K562 (cell line): ENCODE results near the gene TXNDC8. TPM values are rescaled to one million over a fixed set of nuclear protein-coding genes. Genes with fewer than 3 reads are reported as not detected.

Source experiments
- ATAC-seq: fragments of 200-7000 bp; cut with Tn5 transposase; 3 replicates; pipeline ENCODE4 v1.9.1; 2020; ENCODE audit warnings: moderate library complexity
- BruUV-seq: library from RNA; stranded (reverse); fragments of 400-500 nt; replicated peaks from 2 replicates; lab custom pipeline; 2021; lab: Mats Ljungman, UMichigan
- CTCF ChIA-PET: fragments of 300-600 bp; formaldehyde crosslinking; extraction: SDS; loops from one replicate; lab custom pipeline; 2021; ENCODE audit warnings: low intra/inter-chr PET ratio; lab: Yijun Ruan, JAX
- POLR2A ChIA-PET: fragments of 300-600, 350-650 bp; sonication (Branson Sonifier 250); formaldehyde crosslinking; extraction: SDS; loops from one replicate; lab custom pipeline; 2021; ENCODE audit warnings: antibody characterized with exemption, inconsistent platforms; lab: Yijun Ruan, JAX
- DNase-seq, 4 experiments: peaks; one replicate each; pipeline versions ENCODE4 v3.0.0 to v3.0.0-alpha.2; 2011 to 2018; ENCODE audit warnings: low spot score in 3 of 4, mixed read lengths in 3 of 4; ENCODE audit errors: extremely low read depth in 1 of 4
- FAIRE-seq: peaks from 2 replicates; lab custom pipeline; 2011; peaks lifted over from hg19 to GRCh38; lab: Jason Lieb, UNC
- H2AFZ ChIP-seq: 2 replicates; pipeline ENCODE4 v1.6.0; 2011; ENCODE audit warnings: low read depth, low read length, control low read depth, inconsistent platforms
- H3K27ac ChIP-seq: fragments of 200-600 bp; 3 replicates; pipeline ENCODE4 v1.8.0; 2011; ENCODE audit warnings: low read depth, mild to moderate bottlenecking, control low read depth, inconsistent platforms, low read length, moderate library complexity, mixed read lengths; ENCODE audit errors: extremely low read depth
- H3K27me3 ChIP-seq, 2 experiments: fragments of 300-600 bp in 1 of 2; 2 replicates in 1 of 2; 3 replicates in 1 of 2; pipeline versions ENCODE4 v1.6.0 to v1.8.0; 2011; ENCODE audit warnings: inconsistent platforms in 2 of 2, low read length in 2 of 2, mild to moderate bottlenecking in 1 of 2, mixed read lengths in 1 of 2, moderate library complexity in 1 of 2; ENCODE audit not compliant: control insufficient read depth in 2 of 2, insufficient read depth in 2 of 2
- H3K36me3 ChIP-seq: fragments of 300-600 bp; 3 replicates; pipeline ENCODE4 v1.8.0; 2011; ENCODE audit warnings: mild to moderate bottlenecking, low read length, inconsistent platforms; ENCODE audit not compliant: control insufficient read depth, insufficient read depth
- H3K4me1 ChIP-seq, 2 experiments: fragments of 200-600 bp in 1 of 2; replicated peaks in 1 of 2; 2 replicates in 1 of 2; 3 replicates in 1 of 2; pipeline versions ENCODE4 v1.5.1 to v1.8.0; 2011; ENCODE audit warnings: inconsistent platforms in 2 of 2, low read length in 2 of 2, mild to moderate bottlenecking in 1 of 2, mixed read lengths in 1 of 2, moderate library complexity in 1 of 2; ENCODE audit not compliant: control insufficient read depth in 2 of 2, insufficient read depth in 2 of 2
- H3K4me2 ChIP-seq: 2 replicates; pipeline ENCODE4 v1.6.1; 2011; ENCODE audit warnings: low read length, control low read depth, inconsistent platforms, mixed read lengths; ENCODE audit not compliant: insufficient read depth
- H3K4me3 ChIP-seq: fragments of 200-600 bp; sonication (generic), shearing (Covaris generic); 2 replicates; pipeline ENCODE4 v1.5.1; 2016; ENCODE audit warnings: control low read depth, inconsistent platforms
- H3K79me2 ChIP-seq: fragments of 200-600 bp; 3 replicates; pipeline ENCODE4 v1.8.0; 2011; ENCODE audit warnings: low read length, inconsistent platforms; ENCODE audit not compliant: control insufficient read depth, insufficient read depth
- H3K9ac ChIP-seq, 2 experiments: 2 replicates each; pipeline versions ENCODE4 v1.6.0 to v1.6.1; 2011; ENCODE audit warnings: low read depth in 2 of 2, low read length in 2 of 2, control low read depth in 1 of 2, inconsistent platforms in 1 of 2, mild to moderate bottlenecking in 1 of 2, mixed read lengths in 1 of 2; ENCODE audit not compliant: insufficient read depth in 1 of 2
- H3K9me1 ChIP-seq: one replicate; pipeline ENCODE4 v1.6.0; 2011; ENCODE audit warnings: inconsistent platforms, mild to moderate bottlenecking, low read length, moderate library complexity; ENCODE audit not compliant: control insufficient read depth, insufficient read depth
- H3K9me3 ChIP-seq: replicated peaks from 2 replicates; pipeline ENCODE4 v1.5.1; 2011; ENCODE audit warnings: low read depth, low read length, inconsistent platforms; ENCODE audit not compliant: control insufficient read depth, insufficient read depth
- H4K20me1 ChIP-seq: replicated peaks from 2 replicates; pipeline ENCODE4 v1.6.1; 2011; ENCODE audit warnings: low read length, inconsistent platforms, mixed read lengths; ENCODE audit not compliant: control insufficient read depth, insufficient read depth
- DLX4 ChIP-seq: fragments of 250-450 bp; sonication (Bioruptor Pico); IDR thresholded peaks from 2 replicates; pipeline ENCODE4 v1.6.1; 2021; ENCODE audit warnings: mild to moderate bottlenecking
- GTF2B ChIP-seq: IDR thresholded peaks from 2 replicates; pipeline ENCODE4 v1.6.1; 2011; ENCODE audit not compliant: insufficient read length; ENCODE audit errors: extremely low read depth
- HEY1 ChIP-seq: fragments of 250-450 bp; sonication (Bioruptor Pico); IDR thresholded peaks from 2 replicates; pipeline ENCODE4 v1.5.0; 2020; ENCODE audit warnings: mild to moderate bottlenecking, moderate library complexity, borderline replicate concordance
- IRF2 ChIP-seq: sonication (generic); formaldehyde crosslinking; IDR thresholded peaks from 2 replicates; pipeline ENCODE4 v1.8.1; 2022; ENCODE audit warnings: mild to moderate bottlenecking, missing genetic modification reagents
- KLF16 ChIP-seq: IDR thresholded peaks from 2 replicates; pipeline ENCODE4 v1.6.1; 2016; ENCODE audit warnings: antibody characterized with exemption
- MTA2 ChIP-seq: fragments of 450-650 bp; IDR thresholded peaks from 2 replicates; pipeline ENCODE4 v1.6.1; 2016; ENCODE audit warnings: low read depth
- NFXL1 ChIP-seq: fragments of 450-650 bp; formaldehyde crosslinking; IDR thresholded peaks from 2 replicates; pipeline ENCODE4 v1.4.0; 2021; ENCODE audit warnings: mild to moderate bottlenecking
- RBM14 ChIP-seq: fragments of 200-400 bp; formaldehyde crosslinking; IDR thresholded peaks from 2 replicates; pipeline ENCODE4 v1.6.1; 2018; ENCODE audit warnings: low read depth, mild to moderate bottlenecking, low read length, moderate library complexity, borderline replicate concordance; ENCODE audit not compliant: insufficient read depth
- SMAD1 ChIP-seq: fragments of 150-350 bp; IDR thresholded peaks from 2 replicates; pipeline ENCODE4 v1.6.1; 2014; ENCODE audit warnings: low read length, low read depth; ENCODE audit not compliant: partially characterized antibody
- SMAD4 ChIP-seq: fragments of 250-450 bp; sonication (Bioruptor Pico); conservative IDR thresholded peaks from 2 replicates; pipeline ENCODE4 v1.8.0; 2021; ENCODE audit warnings: inconsistent platforms, mild to moderate bottlenecking, moderate library complexity
- SRSF9 ChIP-seq: fragments of 200-400 bp; formaldehyde crosslinking; IDR thresholded peaks from 2 replicates; pipeline ENCODE4 v1.6.1; 2017; ENCODE audit warnings: low read depth, low read length, borderline replicate concordance
- THAP12 ChIP-seq: fragments of 250-450 bp; sonication (Bioruptor Pico); IDR thresholded peaks from 2 replicates; pipeline ENCODE4 v1.9.0; 2021; ENCODE audit warnings: mild to moderate bottlenecking, inconsistent platforms
- ZBTB12 ChIP-seq: fragments of 250-450 bp; sonication (Bioruptor Pico); IDR thresholded peaks from 2 replicates; pipeline ENCODE4 v1.4.0; 2020
- ZNF589 ChIP-seq: fragments of 200-800 bp; sonication (Bioruptor generic); IDR thresholded peaks from 2 replicates; pipeline ENCODE4 v1.6.1; 2016; ENCODE audit warnings: low read depth, missing genetic modification characterization, missing compliant biosample characterization
- WGBS: fragments of 100-300 bp; shearing (Covaris generic); methylation state at CpG from one replicate; pipeline ENCODE4 v1.1.6; 2016; ENCODE audit warnings: low coverage, mixed read lengths; ENCODE audit not compliant: insufficient coverage; ENCODE audit errors: missing lambda C conversion rate; 5-methylcytosine and 5-hydroxymethylcytosine counted together
- in situ Hi-C: fragments of 300-500 bp; cut with MboI; formaldehyde crosslinking; loops from 4 replicates; pipeline ENCODE4 v1.15.0; 2018; ENCODE audit warnings: inconsistent platforms, mixed read lengths
- intact Hi-C: fragments of 100-400 bp; cut with micrococcal nuclease; formaldehyde crosslinking; loops from 2 replicates; pipeline ENCODE4 v1.14.2; 2022
- polyA plus RNA-seq, 8 experiments: library from polyadenylated mRNA; depleted of rRNA in 4 of 8; stranded (reverse) in 5 of 8; unstranded in 3 of 8; fragments of >200 nt; fragmentation: Nextera tagmentation in 2 of 8; fragmentation: Illumina TruSeq in 1 of 8; extraction: Ambion mirVana in 2 of 8; extraction: Trizol in 1 of 8; gene quantifications; 2 replicates each; pipeline versions ENCODE4 v1.2.1 to v1.2.3, GENCODE V29; 2011 to 2014; ENCODE audit warnings: inconsistent platforms in 1 of 8, missing spikeins in 1 of 8
- total RNA-seq, 7 experiments: library from RNA; depleted of rRNA in 6 of 7; stranded (reverse); fragments of >200 nt in 6 of 7; fragmentation: Illumina TruSeq in 2 of 7; extraction: Trizol in 2 of 7; gene quantifications; 2 replicates each; pipeline versions ENCODE4 v1.2.1 to v1.2.3, GENCODE V29; 2011 to 2021; ENCODE audit warnings: low replicate concordance in 1 of 7

The TXNDC8 gene
- total and polyA plus RNA-seq, 9 of the 15 experiments (the other 6 are each of a cell fraction or from before 2014, with no cell fraction given), result not detected

DNA sequence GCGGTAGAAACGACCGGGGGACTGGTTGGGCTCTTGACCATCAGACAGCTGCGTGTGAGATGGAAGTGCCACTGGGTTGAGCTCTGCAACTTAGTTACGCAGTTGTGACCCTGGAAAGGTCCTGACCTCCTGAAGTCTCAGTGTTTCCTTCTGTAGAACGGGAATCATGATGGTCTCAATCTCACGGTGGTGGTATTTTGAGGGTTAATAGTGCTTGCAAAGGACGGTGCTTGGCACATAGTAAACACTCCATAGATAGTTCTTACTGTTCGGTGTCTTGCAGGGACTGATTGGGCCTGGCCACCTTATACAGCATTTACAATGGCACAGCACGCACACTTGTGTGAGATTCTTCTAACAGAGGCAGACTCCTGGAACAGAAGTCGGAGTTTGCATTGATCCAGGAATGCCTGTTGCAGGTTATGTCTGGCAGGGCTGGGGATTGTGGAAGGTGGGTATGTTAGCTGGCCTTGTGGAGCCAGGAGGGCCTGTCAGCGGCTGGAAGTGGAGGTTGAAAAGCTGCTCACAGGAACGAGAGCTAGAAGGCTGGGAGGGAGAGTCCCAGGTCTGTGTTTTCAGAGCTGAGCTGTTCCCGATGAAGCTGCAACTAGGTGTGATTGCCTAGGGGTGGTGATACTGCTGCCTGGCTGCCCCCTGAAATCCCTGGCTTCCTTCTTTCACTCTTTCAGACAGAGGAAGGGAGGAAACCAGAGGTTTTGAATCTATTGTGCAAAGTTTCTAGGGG lies 80.4 kb downstream of the TXNDC8 start (continued):
- TF ChIP-seq HEY1 (CRISPR knock-in tag) (no peak), KLF16 (no peak), NFXL1 (CRISPR knock-in tag) (no peak), SMAD1 (peak; percentile 4)
- TF ChIP-seq, all 486 proteins: peak for 73

DNA sequence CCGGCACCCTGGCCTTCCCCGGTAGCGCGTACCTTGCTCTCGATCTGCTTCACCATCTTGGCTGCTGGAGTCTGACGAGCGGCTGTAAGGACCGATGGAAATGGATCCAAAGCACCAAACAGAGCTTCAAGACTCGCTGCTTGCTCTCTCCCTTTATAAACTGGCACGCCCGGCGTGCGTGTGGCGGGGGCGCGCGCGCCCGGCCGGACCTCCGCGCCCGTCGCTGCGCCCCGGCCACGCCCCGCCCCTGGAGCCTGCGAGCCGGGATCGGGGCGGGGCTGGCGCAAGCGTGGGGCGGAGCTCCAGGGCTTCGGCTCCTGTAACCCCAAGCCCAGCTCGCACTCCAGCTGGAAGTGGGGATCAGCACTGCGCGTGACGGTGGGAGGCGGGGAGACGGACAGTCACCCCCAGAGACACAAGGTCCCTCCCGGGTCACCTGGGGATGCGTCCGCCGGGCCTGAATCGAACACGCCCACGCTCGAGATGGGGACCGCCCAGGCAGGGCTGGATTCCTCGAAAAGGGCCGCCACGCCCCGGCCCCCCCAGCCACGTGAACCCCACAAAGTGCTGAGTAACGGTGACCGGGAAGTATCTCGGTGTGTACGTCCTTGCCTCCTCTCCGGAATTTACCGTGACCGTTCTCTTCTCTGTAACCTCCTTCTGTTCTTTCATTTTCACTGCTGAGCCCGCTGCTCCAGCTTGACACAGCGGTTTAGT lies 81.1 kb downstream of the TXNDC8 start, which contains the start of gene TXN:
TXN (minus strand) TSS at position 128 of the 717 bp plus-strand sequence; CDS start at position 56, 72 bp downstream.
- in situ Hi-C loops (no loop called here), intact Hi-C loops (loop anchor here (5.0 kb wide), 1 partner anchor 116 kb away; no protein-coding TSS in a partner anchor)
- BruUV-seq, result no TSS peak
- peak within 1 kb of the TSS; percentile 96 to 97 for H3K9ac ChIP-seq
- DNase-seq (peak; percentile 91 to 97 (median 93)), ATAC-seq (peak; percentile 86), FAIRE-seq (peak; percentile 94)
- H3K4me3 ChIP-seq, result peak within 1 kb of the TSS; percentile 91
- peaks cover 15 to 39% of the 10 kb centered on the region in 2 experiments for H3K4me1 ChIP-seq
- H3K79me2 ChIP-seq, result peaks cover 65% of the 10 kb centered on the region
- under 1% methylated on average over 44 of the region's 65 CpGs for WGBS
- H3K36me3 ChIP-seq, result peaks cover 19% of the 10 kb centered on the region
- peak within 1 kb of the TSS; percentile 97 for H3K27ac ChIP-seq
- CTCF ChIA-PET, result no interaction called here
- POLR2A ChIA-PET, result interaction anchor here (0.5 to 6.3 kb wide), 17 partner anchors 9 to 1918 kb away, joined by 3 to 94 read pairs (median 3); partner anchors contain the start of gene ECPAS
- peaks cover 30% of the 10 kb centered on the region for H4K20me1 ChIP-seq
- H2AFZ ChIP-seq, result peak within 1 kb of the TSS; percentile 98
- H3K9me1 ChIP-seq, result no peaks in the 10 kb centered on the region
- peak within 1 kb of the TSS; percentile 94 for H3K4me2 ChIP-seq
- H3K27me3 ChIP-seq, result no peaks in the 10 kb centered on the region
- no peaks in the 10 kb centered on the region for H3K9me3 ChIP-seq
- TF ChIP-seq THAP12 (CRISPR knock-in tag), result peak; percentile 54; the same call in 1 of the 2 replicates
- no peak for TF ChIP-seq SRSF9
- TF ChIP-seq ZNF589 (CRISPR knock-in tag), result no peak; the same call in 1 of the 2 replicates
- TF ChIP-seq RBM14, result no peak
- TF ChIP-seq IRF2 (CRISPR knock-in tag), result no peak
- TF ChIP-seq MTA2, result no peak
- TF ChIP-seq SMAD4 (CRISPR knock-in tag), result peak; percentile 45; the same call in 1 of the 2 replicates
- TF ChIP-seq GTF2B, result no peak
- no peak for TF ChIP-seq ZBTB12
- TF ChIP-seq DLX4 (CRISPR knock-in tag), result no peak
